HuH-7 (cell line): Measurements from ENCODE around the gene ARID3A.
"Not testable (repeated sequence)": the region's sequence is repeated elsewhere in the genome, so short reads cannot be mapped to it uniquely, and the experiment has no call there.

Source experiments
- DNase-seq: peaks from one replicate; pipeline ENCODE4 v3.0.0; 2011; ENCODE audit warnings: low spot score

Gene ARID3A

GRCh38 chr19:891421-892200, 34.2 kb upstream of the ARID3A start:
- not testable (repeated sequence) for DNase-seq

DNA sequence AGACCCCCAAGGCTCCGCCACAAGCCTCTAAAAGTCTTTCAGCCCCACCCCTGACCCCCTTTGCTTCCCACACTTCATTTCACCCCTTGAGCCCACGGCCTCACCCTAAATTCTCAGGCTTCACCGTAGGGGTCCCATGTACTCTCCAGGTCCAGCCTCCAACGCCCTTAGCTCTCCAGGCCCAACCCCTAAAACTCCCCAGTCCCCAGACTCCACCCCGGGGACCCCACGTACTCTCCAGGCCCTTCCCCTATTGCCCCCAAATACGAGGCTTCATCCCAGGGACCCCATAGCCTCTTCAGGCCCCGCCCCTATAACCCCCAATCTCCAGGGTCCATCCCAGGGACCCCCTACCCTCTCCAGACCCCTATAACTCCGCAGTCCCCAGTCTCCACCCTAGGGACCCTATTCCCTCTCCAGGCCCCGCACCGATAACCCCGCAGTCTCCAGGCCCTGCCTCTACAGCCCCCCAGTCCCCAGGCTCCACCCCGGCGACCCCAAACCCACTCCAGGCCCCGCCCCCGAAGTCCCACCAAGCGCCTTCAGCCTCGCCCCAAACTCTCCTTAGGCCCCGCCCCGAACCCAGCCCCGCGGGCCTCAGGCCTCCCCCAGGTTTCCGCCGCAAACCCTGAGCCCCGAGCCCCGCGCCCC, 33.5 kb upstream of the ARID3A start:
- peak; percentile 45 for DNase-seq

- peak; percentile 93 for DNase-seq
Observed at GRCh38 chr19:892894-893689, 32.7 kb upstream of the ARID3A start, which contains the start of the genes MED16 and RNU6-9. Gene MED16 (minus strand): TSS chr19:893187. CDS start chr19:891131, 2,056 bp downstream. Gene RNU6-9 (plus strand): TSS chr19:893484.

- DNase-seq: no peak
Observed at GRCh38 chr19:896434-896833, 29.4 kb upstream of the ARID3A start.

DNA sequence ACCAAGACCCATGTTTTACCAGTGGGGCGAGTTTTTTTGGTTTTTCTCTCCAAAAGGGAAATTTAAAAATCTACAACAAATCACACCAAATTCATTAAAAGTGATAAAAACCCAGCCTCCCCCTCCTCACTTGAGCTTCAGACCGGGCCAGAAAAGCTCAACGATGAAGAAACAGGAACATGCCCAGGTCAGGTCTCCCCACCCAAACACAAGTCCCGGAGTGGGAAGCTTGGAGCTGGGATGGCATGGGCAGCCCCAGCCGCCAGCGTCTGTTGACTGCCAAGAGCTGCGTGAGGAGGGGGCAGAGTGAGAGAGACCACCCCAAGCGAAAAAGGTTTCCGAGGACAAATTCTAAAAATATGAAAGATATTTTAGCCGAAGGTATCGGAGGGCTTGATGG, 28.8 kb upstream of the ARID3A start:
- DNase-seq: no peak

- DNase-seq: peak; percentile 66
Observed at GRCh38 chr19:897442-898039, 28.3 kb upstream of the ARID3A start.

DNA sequence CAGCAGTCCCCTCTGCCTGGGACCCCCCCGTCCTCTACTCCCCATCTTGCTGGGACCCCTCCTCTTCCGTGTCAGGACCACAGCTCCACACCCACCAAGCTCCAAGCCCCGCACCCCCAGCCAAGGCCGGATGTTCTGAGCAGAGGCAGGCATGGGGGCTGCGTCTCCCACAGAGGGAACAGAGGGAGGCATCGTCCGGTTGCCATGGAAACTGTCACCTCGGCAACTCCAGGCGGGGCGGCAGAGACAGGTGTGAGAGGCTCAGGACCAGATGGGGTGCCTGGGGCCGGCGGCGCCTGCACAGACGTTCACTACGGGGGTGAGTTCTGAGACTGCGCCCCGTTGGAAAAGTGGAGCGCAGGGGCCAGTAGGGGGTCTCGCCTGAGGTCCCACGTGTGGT, 27.2 kb upstream of the ARID3A start:
- no peak for DNase-seq

GRCh38 chr19:899336-900042, 26.3 kb upstream of the ARID3A start:
- DNase-seq: no peak

GRCh38 chr19:900043-900301, 25.9 kb upstream of the ARID3A start:
- no peak for DNase-seq

DNA sequence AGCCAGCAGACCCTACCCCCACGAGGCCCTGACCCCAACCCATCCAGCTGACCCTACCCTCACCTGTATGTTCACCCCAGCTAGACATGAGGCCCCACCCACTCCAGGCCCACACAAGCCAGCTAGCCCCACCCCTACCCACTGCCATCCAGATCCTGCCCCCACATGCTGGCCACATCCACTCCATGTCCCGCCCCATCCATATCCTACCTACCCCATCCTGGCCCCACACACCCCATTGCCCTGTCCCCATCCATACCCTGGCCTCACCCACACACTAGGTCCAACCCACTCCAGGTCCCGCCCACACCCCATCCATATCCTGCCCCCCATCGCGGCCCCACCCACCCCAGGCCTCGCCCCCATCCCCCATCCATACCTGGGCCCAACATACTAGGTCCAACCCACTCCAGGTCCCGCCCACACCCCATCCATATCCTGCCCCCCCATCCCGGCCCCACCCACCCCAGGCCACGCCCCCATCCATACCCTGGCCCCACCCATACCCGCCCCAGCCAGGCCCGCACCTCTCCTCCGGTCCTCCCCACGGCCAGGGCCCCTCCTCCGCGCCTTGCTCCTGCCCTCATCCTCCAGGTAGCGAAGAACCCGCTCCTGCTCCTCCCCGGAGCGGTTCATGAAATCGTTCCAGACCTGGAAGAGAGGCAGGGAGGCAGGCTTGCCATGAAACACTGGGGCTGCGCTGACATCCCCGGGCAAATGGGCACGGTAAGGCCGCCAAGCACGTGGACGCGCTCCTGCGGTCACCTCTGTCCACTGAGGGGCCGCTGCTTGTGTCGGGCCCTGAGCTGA, 25.3 kb upstream of the ARID3A start:
- no peak for DNase-seq

DNA sequence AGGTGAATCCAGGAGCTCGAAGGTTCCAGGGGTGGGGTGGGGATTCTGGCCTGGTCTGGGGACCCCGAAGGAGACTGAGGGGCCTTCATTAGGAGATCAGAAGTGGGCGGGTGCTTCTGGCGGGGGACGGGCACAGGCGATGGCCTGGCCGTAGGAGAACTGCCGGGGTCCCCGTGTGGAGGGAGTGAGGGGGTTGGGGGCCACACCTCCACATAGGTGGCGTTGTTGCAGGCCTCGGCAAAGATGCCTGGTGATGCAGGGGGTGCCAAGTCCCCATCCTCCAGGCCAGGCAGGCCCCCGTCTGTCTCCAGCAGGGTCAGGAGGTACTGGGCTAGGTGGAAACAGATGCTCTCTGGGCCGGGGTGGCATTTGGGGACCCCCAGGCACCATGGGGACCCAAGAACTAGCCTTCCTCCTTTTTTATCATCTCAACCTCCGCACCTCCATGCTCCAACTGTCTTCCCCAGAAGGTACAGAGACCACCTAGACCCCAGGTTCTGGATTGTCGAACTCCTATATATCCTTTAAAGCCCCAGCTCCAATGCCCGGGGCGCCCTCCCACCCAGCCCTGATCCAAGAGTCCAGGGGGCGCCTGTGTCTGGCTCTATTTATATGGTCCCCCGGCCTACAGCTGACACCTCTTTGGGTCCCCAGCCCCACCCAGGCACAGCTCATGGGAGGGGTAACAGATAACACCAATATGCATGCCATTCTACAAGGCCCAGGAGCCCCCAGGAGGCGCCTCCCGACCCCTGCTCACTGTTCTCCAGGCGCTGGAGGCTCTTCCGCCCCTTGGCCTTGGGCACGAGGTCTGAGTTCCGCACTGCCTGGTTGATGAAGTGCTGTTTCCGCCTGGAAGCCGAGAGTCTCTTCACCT, 24.4 kb upstream of the ARID3A start:
- no peak for DNase-seq

DNA sequence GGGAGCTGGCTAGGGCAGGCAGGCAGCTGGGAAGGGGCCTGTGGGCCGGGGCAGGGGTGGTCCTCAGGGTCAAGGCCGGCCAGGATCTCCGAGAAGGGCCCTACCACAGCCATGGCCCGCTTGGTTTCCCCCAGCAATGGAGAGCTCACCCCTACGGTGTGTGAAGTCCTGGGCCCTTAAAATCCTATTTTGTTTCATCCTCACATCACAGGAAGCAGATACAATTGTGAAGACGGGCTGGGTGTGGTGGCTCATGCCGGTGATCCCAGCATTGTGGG, 23.8 kb upstream of the ARID3A start:
- no peak for DNase-seq

GRCh38 chr19:902446-903226, 23.2 kb upstream of the ARID3A start:
- DNase-seq: no peak

DNA sequence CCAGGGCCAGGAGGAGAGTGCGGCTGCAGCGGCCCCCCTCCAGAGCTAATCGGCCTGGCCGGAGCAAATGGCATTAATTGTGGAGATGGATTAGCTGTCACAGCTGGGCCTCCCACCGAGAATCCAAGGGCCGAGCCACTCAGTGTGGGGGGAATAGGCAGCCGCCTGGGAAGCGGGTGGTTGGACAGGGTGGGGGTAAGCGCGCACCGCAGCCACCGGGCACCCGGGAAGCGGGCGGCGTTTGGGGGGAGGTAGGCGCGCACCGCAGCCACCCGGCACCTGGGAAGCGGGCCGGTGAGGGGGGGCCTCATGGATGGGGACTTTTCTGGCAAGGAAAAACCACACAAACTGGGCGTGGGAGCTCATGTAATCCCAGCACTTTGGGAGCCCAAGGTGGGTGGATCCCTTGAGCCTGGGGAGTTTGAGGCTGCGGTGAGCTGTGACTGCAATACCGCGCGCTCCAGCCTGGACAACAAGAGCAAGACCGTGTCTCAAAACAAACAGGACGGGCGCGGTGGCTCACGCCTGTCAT, 22.5 kb upstream of the ARID3A start:
- DNase-seq: no peak

GRCh38 chr19:904545-904944, 21.3 kb upstream of the ARID3A start:
- no peak for DNase-seq

GRCh38 chr19:906480-906879, 19.4 kb upstream of the ARID3A start:
- DNase-seq: no peak

DNA sequence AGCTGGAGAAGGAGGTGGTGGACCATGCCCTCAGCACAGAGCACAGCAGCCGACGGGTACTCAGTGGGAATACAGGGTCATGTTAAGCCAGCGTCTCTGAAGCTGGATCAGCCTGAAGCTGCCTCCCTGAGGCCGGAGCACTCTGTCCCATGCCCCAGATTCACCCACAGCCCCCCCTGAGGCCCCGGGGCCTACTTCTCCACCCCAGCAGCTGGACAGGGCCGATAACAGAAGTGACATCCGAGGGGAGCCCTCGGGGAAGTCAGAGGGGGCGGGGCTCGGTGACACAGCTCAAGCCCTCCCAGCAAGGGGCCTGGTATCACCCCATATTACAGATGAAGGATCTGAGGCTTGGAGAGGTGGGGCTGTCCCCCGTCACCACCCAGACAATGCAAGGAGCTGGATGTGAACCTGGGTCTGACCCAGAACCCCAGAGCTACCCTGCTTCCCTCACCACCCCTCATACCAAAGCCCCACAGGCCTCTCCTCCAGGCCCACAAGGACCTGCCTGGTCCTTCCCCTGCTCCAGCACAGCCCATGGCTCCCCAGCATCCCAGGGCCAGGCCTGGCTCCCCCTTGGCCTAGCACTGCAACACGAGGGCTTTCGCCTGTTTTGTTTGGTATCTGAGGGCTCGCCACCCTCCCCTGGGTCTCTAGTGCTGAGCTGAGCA, 18.5 kb upstream of the ARID3A start:
- DNase-seq: no peak

DNA sequence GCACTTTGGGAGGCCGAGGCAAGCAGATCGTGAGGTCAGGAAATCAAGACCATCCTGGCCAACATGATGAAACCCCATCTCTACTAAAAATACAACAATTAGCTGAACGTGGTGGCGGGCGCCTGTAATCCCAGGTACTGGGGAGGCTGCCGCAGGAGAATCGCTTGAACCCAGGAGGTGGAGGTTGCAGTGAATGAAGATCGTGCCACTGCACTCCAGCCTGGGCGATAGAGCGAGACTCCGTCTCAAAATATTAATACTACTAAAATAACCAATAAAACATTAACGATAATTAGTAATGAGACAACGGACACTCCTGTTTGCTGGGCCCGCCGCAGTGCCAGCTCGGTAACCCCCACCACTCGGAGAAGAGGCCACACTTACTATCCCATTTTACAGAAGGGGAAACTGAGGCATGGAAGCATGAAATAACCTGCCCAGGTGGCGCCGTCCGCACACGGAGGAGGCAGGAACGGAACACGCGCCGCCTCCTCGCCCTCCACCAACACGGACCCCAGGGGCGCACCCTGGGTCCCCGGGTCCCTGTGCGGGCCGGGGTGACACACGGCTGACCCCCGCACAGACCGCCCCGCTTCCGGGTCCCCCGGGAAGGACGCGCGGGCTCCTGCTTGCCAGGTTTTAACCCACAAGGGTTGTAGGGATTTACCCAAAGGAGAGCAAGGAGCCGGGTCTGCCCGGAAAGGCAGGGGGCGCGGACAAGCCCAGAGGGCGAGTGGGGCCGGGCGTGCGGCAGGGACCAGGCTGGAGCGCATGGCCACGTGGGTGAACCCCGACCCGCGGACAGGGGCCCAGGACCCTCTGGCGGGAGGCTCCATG, 14.4 kb upstream of the ARID3A start:
- DNase-seq: no peak
